Activated CD8-positive, alpha-beta T cell treated with anti-CD3 and anti-CD28 coated beads for 36 hours (primary cell): ENCODE data around the gene MYO1C. TPM values are rescaled to one million over a fixed set of nuclear protein-coding genes. Genes with fewer than 3 reads are reported as not detected.

Source experiments
- ATAC-seq: fragments of 200-7000 bp; cut with Tn5 transposase; one replicate; pipeline ENCODE4 v1.10.0; 2021; ENCODE audit warnings: mild to moderate bottlenecking, moderate library complexity
- CTCF ChIA-PET: fragments of 350-600 bp; sonication (Branson Sonifier 250); formaldehyde crosslinking; loops from one replicate; lab custom pipeline; 2021; ENCODE audit warnings: antibody characterized with exemption; lab: Charles Lee
- POLR2A ChIA-PET: fragments of 350-600 bp; sonication (Branson Sonifier 250); formaldehyde crosslinking; loops from one replicate; lab custom pipeline; 2021; ENCODE audit warnings: antibody characterized with exemption; lab: Charles Lee
- DNase-seq: peaks from one replicate; pipeline ENCODE4 v3.0.0-alpha.2; 2020
- H3K27ac Mint-ChIP-seq: one replicate; pipeline ENCODE4 v1.8.0; 2021; ENCODE audit warnings: mild to moderate bottlenecking, mixed read lengths
- H3K27me3 Mint-ChIP-seq: one replicate; pipeline ENCODE4 v1.8.0; 2021; ENCODE audit warnings: mixed read lengths
- H3K36me3 Mint-ChIP-seq: one replicate; pipeline ENCODE4 v1.8.0; 2021; ENCODE audit warnings: low read depth, mixed read lengths
- H3K4me1 Mint-ChIP-seq: one replicate; pipeline ENCODE4 v1.8.0; 2021; ENCODE audit warnings: low read depth, mixed read lengths
- H3K4me3 Mint-ChIP-seq: one replicate; pipeline ENCODE4 v1.8.0; 2021; ENCODE audit warnings: mild to moderate bottlenecking, moderate library complexity, mixed read lengths
- H3K9me3 Mint-ChIP-seq: one replicate; pipeline ENCODE4 v1.8.0; 2021; ENCODE audit warnings: mixed read lengths
- CTCF ChIP-seq: fragments of 200-600 bp; IDR thresholded peaks from one replicate; pipeline ENCODE4 v1.8.0; 2022; ENCODE audit warnings: antibody characterized with exemption, mild to moderate bottlenecking
- intact Hi-C: fragments of 100-400 bp; cut with micrococcal nuclease; formaldehyde crosslinking; loops from one replicate; pipeline ENCODE4 v1.10.0; 2022
- total RNA-seq, 2 experiments: library from RNA; stranded (reverse); gene quantifications; one replicate each; pipeline ENCODE4 v1.2.3, GENCODE V29; 2021

The MYO1C gene
- total RNA-seq, 2 experiments from 2014 or later = 12.6 to 16.8 TPM

DNA sequence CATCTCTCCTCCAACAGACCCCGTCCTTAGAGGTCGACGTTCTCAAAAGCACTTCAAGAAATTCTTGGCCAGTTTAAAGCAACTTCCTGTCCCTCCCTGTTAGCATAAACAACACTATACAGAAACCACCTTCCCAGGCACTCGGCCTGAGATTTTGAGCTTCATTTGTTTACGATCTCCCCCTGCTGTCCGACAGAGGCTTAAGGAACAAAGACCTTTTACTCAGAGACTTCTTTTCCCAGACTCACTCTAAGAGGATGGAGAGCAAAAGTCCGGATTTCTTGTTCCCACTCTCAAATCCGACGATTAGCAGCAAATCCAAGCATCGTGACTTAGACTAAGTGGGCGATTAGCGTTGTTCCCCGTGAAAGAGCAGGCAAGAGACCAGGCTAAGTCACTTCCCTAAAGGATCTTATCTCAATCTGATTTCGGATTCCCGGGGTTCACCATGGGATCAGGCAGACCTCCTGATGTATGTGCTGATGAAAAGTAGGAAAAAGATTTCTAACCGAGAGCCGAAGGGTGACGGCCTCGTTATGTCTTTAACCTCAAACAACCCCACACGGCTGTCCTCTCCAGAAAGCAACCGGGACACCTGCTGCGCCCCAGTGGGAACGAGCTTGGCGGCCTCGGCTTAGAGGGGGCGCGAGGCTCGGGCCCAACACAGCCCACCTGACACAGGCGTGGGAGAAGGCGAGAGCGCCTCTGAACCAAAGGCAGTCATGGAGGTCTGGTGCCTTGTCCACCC is 23.3 kb upstream of the MYO1C start:
- Mint-ChIP-seq H3K27ac (peak overlapping the region; percentile 78), H3K9me3 (no peaks in the 10 kb centered on the region), H3K4me1 (peaks cover 24% of the 10 kb centered on the region), H3K27me3 (no peaks in the 10 kb centered on the region), H3K36me3 (peaks cover 6% of the 10 kb centered on the region), H3K4me3 (peak overlapping the region; percentile 85)
- ChIA-PET POLR2A (interaction anchor here (0.6 to 2.3 kb wide), 16 partner anchors 11 to 315 kb away, joined by 3 to 9 read pairs (median 4); partner anchors contain the start of gene YWHAE), CTCF (interaction anchor here (0.6 to 3.3 kb wide), 30 partner anchors 10 to 257 kb away, joined by 3 to 49 read pairs (median 4); partner anchors contain the start of genes MYO1C, PITPNA and YWHAE)
- ATAC-seq (peak; percentile 6), DNase-seq (peak; percentile 72)
- intact Hi-C loops = loop anchor here (5.0 to 10.0 kb wide), 3 partner anchors 54 to 241 kb away; partner anchors contain the start of genes BHLHA9 and TRARG1
- TF ChIP-seq CTCF = peak; percentile 63

- H3K36me3 Mint-ChIP-seq = peaks cover 15% of the 10 kb centered on the region
- no peak for ATAC-seq
- H3K4me1 Mint-ChIP-seq = peaks cover 15% of the 10 kb centered on the region
- TF ChIP-seq CTCF = no peak
- no peak for DNase-seq
- intact Hi-C loops = loop anchor here (10.0 kb wide), 1 partner anchor 238 kb away; the partner anchor contains the start of genes BHLHA9 and TRARG1
- no peaks in the 10 kb centered on the region for H3K27me3 Mint-ChIP-seq
- no peaks in the 10 kb centered on the region for H3K9me3 Mint-ChIP-seq
- no peak overlapping the region for H3K4me3 Mint-ChIP-seq
- no peak overlapping the region for H3K27ac Mint-ChIP-seq
- CTCF ChIA-PET = interaction anchor here (1.4 to 2.4 kb wide), 3 partner anchors 118 to 180 kb away, joined by 3 to 10 read pairs (median 4); no protein-coding TSS in a partner anchor
- POLR2A ChIA-PET = interaction anchor here (0.6 to 1.1 kb wide), 2 partner anchors 130 to 153 kb away, joined by 3 read pairs; no protein-coding TSS in a partner anchor
These were observed 19.9 kb upstream of the MYO1C start for GRCh38 chr17:1512351-1512750.

GRCh38 chr17:1511756-1512321 is 19.4 kb upstream of the MYO1C start:
- no peak for ATAC-seq
- H3K36me3 Mint-ChIP-seq = peaks cover 15% of the 10 kb centered on the region
- no peaks in the 10 kb centered on the region for H3K9me3 Mint-ChIP-seq
- CTCF ChIA-PET = interaction anchor here (1.4 to 2.4 kb wide), 3 partner anchors 118 to 180 kb away, joined by 3 to 10 read pairs (median 4); no protein-coding TSS in a partner anchor
- no peak for TF ChIP-seq CTCF
- no peak overlapping the region for H3K27ac Mint-ChIP-seq
- intact Hi-C loops = loop anchor here (10.0 kb wide), 1 partner anchor 237 kb away; the partner anchor contains the start of genes BHLHA9 and TRARG1
- H3K27me3 Mint-ChIP-seq = no peaks in the 10 kb centered on the region
- no peak for DNase-seq
- POLR2A ChIA-PET = interaction anchor here (0.6 kb wide), 1 partner anchor 129 kb away, joined by 3 read pairs; no protein-coding TSS in a partner anchor
- peaks cover 15% of the 10 kb centered on the region for H3K4me1 Mint-ChIP-seq
- H3K4me3 Mint-ChIP-seq = no peak overlapping the region

GRCh38 chr17:1511290-1511689 is 18.8 kb upstream of the MYO1C start:
- TF ChIP-seq CTCF = no peak
- H3K36me3 Mint-ChIP-seq = peaks cover 15% of the 10 kb centered on the region
- ChIA-PET POLR2A (interaction anchor here (0.6 kb wide), 1 partner anchor 318 kb away, joined by 4 read pairs; the partner anchor contains the start of genes RPA1 and SMYD4), CTCF (interaction anchor here (1.4 to 2.4 kb wide), 2 partner anchors 146 to 179 kb away, joined by 3 to 10 read pairs; no protein-coding TSS in a partner anchor)
- H3K27ac Mint-ChIP-seq = no peak overlapping the region
- H3K4me3 Mint-ChIP-seq = no peak overlapping the region
- no peaks in the 10 kb centered on the region for H3K27me3 Mint-ChIP-seq
- intact Hi-C loops = loop anchor here (10.0 kb wide), 1 partner anchor 236 kb away; the partner anchor contains the start of genes BHLHA9 and TRARG1
- no peaks in the 10 kb centered on the region for H3K9me3 Mint-ChIP-seq
- ATAC-seq = no peak
- DNase-seq = no peak
- peaks cover 15% of the 10 kb centered on the region for H3K4me1 Mint-ChIP-seq
